Esophagus (tissue), 2 donors: ENCODE measurements around the gene HNF4A. TPM values are rescaled to one million over a fixed set of nuclear protein-coding genes. Genes with fewer than 3 reads are reported as not detected.
A peak's percentile ranks its signal among the peaks of the same experiment; 100 is the strongest.
"Not testable (repeated sequence)": the region's sequence is repeated elsewhere in the genome, so short reads cannot be mapped to it uniquely, and the experiment has no call there.

Experiments
- H3K27ac ChIP-seq, 2 donors: one replicate each; pipeline ENCODE4 v1.5.1; 2013; ENCODE audit warnings: low read depth in 2 of 2, mild to moderate bottlenecking in 2 of 2, inconsistent platforms in 1 of 2, low read length in 1 of 2, moderate library complexity in 1 of 2
- H3K27me3 ChIP-seq, 2 donors: one replicate each; pipeline ENCODE4 v1.6.1; 2013; ENCODE audit warnings: low read length in 2 of 2, control low read depth in 1 of 2, mild to moderate bottlenecking in 1 of 2; ENCODE audit not compliant: insufficient read depth in 2 of 2, control insufficient read depth in 1 of 2
- H3K36me3 ChIP-seq, 2 donors: one replicate each; pipeline ENCODE4 v1.6.1; 2013; ENCODE audit warnings: low read length in 1 of 2; ENCODE audit not compliant: control insufficient read depth in 2 of 2, insufficient read depth in 2 of 2
- H3K4me1 ChIP-seq, 2 donors: one replicate each; pipeline ENCODE4 v1.6.1; 2013; ENCODE audit warnings: low read length in 1 of 2; ENCODE audit not compliant: control insufficient read depth in 2 of 2, insufficient read depth in 2 of 2
- H3K4me3 ChIP-seq, 2 donors: one replicate each; pipeline ENCODE4 v1.5.1; 2013; ENCODE audit warnings: low read length in 2 of 2, mild to moderate bottlenecking in 2 of 2, low read depth in 1 of 2, moderate library complexity in 1 of 2
- H3K9me3 ChIP-seq, 2 donors: one replicate each; pipeline ENCODE4 v1.6.1; 2013; ENCODE audit warnings: mild to moderate bottlenecking in 2 of 2, low read depth in 1 of 2, low read length in 1 of 2, moderate library complexity in 1 of 2; ENCODE audit not compliant: control insufficient read depth in 2 of 2, insufficient read depth in 1 of 2
- WGBS, 2 donors: extraction: QIAGEN DNeasy Blood & Tissue Kit; methylation state at CpG; one replicate each; pipeline ENCODE4 v1.1.7; 2013; 5-methylcytosine and 5-hydroxymethylcytosine counted together
- polyA plus RNA-seq, 2 donors: library from polyadenylated mRNA; stranded (reverse); fragments of 200-250 nt; gene quantifications; one replicate each; pipeline ENCODE4 v1.2.3, GENCODE V29; 2013
- donor health status: healthy with polysubstance abuse.
- donor health status: Bipolar disorder and iron deficiency.

Gene HNF4A
- polyA plus RNA-seq, 2 donors = 0.02 TPM

DNA sequence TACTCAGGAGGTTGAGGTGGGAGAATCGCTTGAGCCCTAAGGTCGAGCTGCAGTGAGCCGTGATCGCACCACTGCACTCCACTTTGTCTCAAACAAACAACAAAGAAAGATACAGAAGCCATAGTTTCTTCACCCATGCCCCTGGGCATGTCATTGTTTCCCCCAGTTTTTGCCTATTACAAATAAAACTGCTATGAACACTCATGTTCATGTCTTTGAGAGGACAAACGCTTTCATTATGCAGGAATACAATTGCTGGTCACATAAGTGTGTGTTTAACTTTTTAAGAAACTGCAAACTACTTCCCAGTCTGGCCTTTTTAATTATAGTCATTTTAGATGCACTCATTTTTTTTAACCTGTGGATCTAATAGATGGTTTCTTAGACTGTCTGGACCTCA, 108.0 kb downstream of the HNF4A start:
- no peak overlapping the region for H3K4me3 ChIP-seq
- no peak overlapping the region for H3K27ac ChIP-seq
- WGBS, 2 donors = 63 to 72% methylated on average over 5 of the region's 5 CpGs
- no peaks in the 10 kb centered on the region for H3K36me3 ChIP-seq
- H3K9me3 ChIP-seq = no peaks in the 10 kb centered on the region
- no peaks in the 10 kb centered on the region for H3K4me1 ChIP-seq
- no peaks in the 10 kb centered on the region for H3K27me3 ChIP-seq

DNA sequence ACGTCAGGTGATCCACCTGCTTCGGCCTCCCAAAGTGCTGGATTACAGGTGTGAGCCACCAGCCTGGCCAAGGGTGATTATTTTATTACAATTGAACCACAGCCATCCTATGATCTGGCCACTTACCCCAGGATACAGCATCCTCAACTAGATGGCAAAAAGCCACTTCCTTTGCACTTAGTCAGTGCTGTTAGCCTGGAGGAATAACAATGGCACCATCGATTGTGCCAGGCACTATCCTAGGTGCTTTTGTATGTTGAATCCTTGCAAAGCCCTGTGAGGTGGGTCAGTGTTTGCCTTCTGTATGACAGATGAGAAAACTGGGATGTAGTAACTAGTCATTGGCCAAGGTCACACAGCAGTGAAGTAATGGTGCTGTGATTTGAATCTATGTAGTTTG, 109.0 kb downstream of the HNF4A start:
- no peak overlapping the region for H3K4me3 ChIP-seq
- H3K27ac ChIP-seq = no peak overlapping the region
- H3K4me1 ChIP-seq = no peaks in the 10 kb centered on the region
- no peaks in the 10 kb centered on the region for H3K27me3 ChIP-seq
- no peaks in the 10 kb centered on the region for H3K9me3 ChIP-seq
- H3K36me3 ChIP-seq = no peaks in the 10 kb centered on the region
- WGBS, 2 donors = 73 to 77% methylated on average over 3 of the region's 3 CpGs

DNA sequence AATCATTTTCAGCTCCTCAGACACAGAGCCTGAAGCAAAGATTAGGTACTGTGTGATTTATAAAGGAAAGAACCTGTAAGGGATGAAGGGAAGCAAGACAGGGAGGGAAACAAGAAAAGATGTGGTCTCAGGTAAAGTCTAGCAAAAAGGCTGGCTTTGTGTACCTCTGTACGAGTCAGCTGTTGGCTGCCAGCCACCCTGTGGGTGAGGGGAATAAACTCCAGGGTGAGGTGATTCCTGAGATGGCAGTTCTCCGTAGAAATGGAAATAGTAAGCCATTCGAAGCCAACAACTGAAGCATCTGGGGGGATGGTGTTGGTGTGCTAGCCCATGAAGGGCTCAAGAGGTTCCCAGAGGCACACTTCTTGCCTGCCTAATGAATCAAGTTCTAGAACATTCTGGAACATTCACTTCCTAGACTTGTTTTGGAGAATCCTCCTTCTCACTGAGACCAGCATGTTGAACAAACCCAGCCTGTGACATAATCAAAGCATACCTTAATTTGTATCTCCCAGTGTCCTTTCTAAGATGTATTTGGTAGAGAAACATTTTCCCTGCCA, 109.6 kb downstream of the HNF4A start:
- Histone ChIP-seq H3K27ac (no peak overlapping the region), H3K27me3 (no peaks in the 10 kb centered on the region), H3K4me3 (no peak overlapping the region), H3K4me1 (no peaks in the 10 kb centered on the region), H3K36me3 (no peaks in the 10 kb centered on the region), H3K9me3 (no peaks in the 10 kb centered on the region)
- WGBS, 2 donors = 41 to 52% methylated on average over 3 of the region's 3 CpGs

DNA sequence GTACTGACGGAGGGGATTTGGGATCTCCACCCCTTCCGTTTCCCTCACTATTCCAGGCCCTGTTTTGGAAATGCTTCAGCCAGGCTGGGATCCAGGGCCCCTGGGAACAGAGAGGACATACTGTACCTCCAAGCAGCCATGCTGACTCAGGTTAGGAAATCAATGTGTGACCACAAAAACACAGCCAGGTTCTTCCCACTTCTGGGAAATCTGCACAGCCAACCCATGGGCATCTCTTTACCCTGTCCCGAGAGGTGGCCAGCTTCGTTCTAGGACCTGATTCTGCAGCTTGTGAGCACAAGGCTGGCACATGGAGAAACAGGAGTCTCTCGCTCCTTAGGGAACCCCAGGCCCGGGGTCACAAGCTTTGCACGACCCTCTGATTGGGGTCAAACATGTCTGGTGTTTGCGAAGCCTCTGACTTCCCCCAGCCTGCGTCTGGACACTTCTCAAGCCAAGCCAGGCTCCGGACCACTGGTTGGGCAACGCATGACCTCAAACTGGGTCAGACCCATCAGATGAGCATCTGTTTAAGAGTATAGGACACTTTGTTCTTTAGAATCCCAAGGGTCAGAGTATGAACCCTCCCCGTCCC, 111.9 kb downstream of the HNF4A start:
- no peaks in the 10 kb centered on the region for H3K27me3 ChIP-seq
- no peaks in the 10 kb centered on the region for H3K9me3 ChIP-seq
- H3K4me1 ChIP-seq = no peaks in the 10 kb centered on the region
- H3K36me3 ChIP-seq = no peaks in the 10 kb centered on the region
- no peak overlapping the region for H3K4me3 ChIP-seq
- WGBS, 2 donors = 73 to 75% methylated on average over 12 of the region's 12 CpGs
- no peak overlapping the region for H3K27ac ChIP-seq

DNA sequence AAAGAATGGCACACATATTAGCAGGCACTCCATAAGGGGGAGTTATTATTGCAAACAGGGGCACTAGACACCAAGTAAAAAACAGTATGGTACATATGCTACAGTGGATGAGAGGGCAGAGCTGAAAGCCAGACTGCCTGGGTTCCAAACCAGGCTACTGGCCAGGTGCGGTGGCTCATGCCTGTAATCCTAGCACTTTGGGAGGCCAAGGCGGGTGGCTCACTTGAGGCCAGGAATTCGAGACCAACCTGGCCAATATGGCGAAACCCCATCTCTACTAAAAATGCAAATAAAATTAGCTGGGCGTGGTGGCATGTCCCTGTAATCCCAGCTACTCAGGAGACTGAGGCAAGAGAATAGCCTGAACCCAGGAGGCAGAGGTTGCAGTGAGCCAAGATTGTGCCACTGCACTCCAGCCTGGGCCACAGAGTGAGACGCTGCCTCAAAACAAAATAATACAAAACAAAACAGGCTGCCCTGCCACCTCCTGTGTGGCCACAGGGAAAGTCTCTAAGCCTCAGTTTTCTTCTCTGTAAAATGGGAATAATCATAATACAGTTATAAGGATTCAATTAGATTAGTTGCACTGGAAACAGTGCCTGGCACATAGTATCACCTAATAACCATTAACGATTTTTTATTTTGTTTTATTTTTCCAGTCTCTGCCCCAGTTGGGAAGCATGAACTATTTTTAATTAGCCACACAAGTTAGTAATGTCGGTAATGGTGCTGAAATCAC, 112.7 kb downstream of the HNF4A start:
- Histone ChIP-seq H3K27ac (no peak overlapping the region), H3K27me3 (no peaks in the 10 kb centered on the region), H3K9me3 (no peaks in the 10 kb centered on the region), H3K4me3 (no peak overlapping the region), H3K36me3 (no peaks in the 10 kb centered on the region), H3K4me1 (no peaks in the 10 kb centered on the region)
- WGBS, 2 donors = 85 to 88% methylated on average over 8 of the region's 8 CpGs

GRCh38 chr20:44470327-44470726, 114.8 kb downstream of the HNF4A start:
- Histone ChIP-seq H3K27ac (no peak overlapping the region), H3K9me3 (no peaks in the 10 kb centered on the region), H3K27me3 (no peaks in the 10 kb centered on the region), H3K4me1 (no peaks in the 10 kb centered on the region), H3K4me3 (no peak overlapping the region), H3K36me3 (no peaks in the 10 kb centered on the region)
- WGBS, 2 donors = 51% methylated on average over 5 of the region's 5 CpGs

GRCh38 chr20:44471481-44471882, 116.0 kb downstream of the HNF4A start:
- no peaks in the 10 kb centered on the region for H3K27me3 ChIP-seq
- no peaks in the 10 kb centered on the region for H3K4me1 ChIP-seq
- 62 to 64% methylated on average over 2 of the region's 2 CpGs for WGBS, 2 donors
- no peak overlapping the region for H3K4me3 ChIP-seq
- H3K36me3 ChIP-seq = no peaks in the 10 kb centered on the region
- H3K27ac ChIP-seq = no peak overlapping the region
- no peaks in the 10 kb centered on the region for H3K9me3 ChIP-seq

- 78 to 87% methylated on average over 9 of the region's 9 CpGs for WGBS, 2 donors
- not testable (repeated sequence) for H3K36me3 ChIP-seq, H3K27ac ChIP-seq
Measured at GRCh38 chr20:44472283-44472682, 116.8 kb downstream of the HNF4A start.

DNA sequence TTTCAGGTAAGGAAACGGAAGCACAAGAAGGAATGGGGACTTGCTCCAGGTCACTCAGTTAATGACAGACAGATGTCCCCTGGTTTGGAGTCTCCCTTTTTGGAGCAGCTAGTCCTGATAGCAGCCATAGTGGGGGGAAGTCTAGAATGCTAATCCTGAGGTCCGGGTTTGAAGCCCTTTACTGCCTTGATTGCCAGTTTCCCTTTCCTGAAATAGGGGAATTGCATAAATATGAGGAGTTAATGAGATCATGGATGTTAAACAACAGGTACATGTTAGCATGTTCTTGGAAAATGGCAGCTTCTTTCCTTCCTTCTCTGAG, 119.8 kb downstream of the HNF4A start:
- Histone ChIP-seq H3K4me1 (no peaks in the 10 kb centered on the region), H3K27ac (peak overlapping the region; percentile 84 to 95), H3K4me3 (peak overlapping the region; percentile 89 to 91), H3K27me3 (no peaks in the 10 kb centered on the region), H3K36me3 (peaks cover 0 to 5% of the 10 kb centered on the region in 2 donors), H3K9me3 (no peaks in the 10 kb centered on the region)
- 18 to 20% methylated on average over 2 of the region's 2 CpGs for WGBS, 2 donors

More at GRCh38 chr20:44472283-44472682, 116.8 kb downstream of the HNF4A start:
- not testable (repeated sequence) for H3K4me3 ChIP-seq, H3K4me1 ChIP-seq, H3K9me3 ChIP-seq, H3K27me3 ChIP-seq
